AG08395 (cell line): ENCODE results near the gene FIZ1.

Experiments used
- DNase-seq: peaks from one replicate; pipeline ENCODE4 v3.0.0; 2012; ENCODE audit warnings: mixed read lengths, low spot score

The FIZ1 gene

DNA sequence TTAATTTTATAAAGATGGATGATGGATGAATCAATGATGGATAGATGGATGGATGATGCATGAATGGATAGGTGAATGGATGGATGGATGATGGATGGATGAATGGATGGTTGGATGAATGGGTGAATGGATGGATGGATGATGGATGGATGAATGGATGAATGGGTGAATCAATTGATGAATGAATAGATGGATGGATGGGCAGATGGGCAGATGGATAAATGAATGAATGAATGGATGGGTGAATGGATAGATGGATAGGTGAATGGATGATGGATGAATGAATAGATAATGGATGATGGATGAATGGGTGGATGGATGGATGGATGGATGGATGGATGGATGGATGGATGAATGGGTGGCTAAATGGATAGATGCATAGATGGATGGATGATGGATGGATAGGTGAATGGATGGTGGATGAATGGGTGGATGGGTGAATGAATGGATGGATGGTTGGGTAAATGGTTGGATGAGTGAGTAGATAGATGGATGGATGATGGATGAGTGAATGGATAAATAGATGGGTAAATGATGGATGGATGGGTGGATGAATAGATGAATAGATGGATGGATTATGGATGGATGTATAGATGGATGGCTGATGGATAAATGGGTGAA, 31.5 kb downstream of the FIZ1 start:
- no peak for DNase-seq

DNA sequence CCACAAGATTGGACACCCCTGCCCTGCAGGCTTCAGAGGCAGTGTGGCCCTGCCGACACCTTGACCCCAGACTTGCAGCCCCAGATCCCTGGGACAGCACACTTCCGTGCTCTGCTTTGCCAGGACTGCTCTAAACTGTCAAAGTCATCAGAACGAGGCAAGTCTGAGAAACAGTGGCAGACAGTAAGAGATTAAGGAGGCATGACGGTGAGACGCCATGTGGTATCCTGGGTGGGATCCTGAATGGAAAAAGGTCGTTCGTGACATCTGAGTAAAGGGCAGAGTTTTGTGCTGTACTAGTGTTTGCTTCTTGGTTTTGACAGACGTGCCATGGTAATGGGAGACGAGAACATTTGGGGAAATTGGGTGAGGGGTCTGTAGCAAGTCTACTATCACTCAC, 32.5 kb downstream of the FIZ1 start:
- DNase-seq: no peak

DNA sequence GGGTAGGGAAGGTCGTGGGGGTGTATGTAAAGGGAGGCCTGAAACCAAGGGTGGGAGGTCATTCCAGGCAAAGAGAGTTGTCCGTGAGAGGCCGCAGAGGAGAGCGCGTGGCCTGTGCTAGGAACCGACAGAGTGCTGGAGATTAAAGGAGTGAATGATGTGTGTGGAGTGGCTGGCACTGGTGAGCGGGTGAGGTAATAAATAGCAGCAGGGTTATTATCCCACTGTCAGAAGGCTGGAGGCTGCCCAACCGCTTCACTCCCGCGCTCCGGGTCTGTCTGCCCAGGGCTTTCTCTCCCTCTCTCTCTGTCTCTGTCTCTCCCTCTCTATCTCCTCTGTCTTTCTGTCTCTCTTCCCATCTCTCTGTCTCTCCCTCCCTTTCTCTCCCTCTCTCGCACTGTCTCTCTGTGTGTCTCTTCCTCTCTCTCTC, 36.0 kb downstream of the FIZ1 start:
- peak; percentile 44 for DNase-seq

GRCh38 chr19:55559684-55560083, 39.6 kb downstream of the FIZ1 start:
- DNase-seq: no peak

DNA sequence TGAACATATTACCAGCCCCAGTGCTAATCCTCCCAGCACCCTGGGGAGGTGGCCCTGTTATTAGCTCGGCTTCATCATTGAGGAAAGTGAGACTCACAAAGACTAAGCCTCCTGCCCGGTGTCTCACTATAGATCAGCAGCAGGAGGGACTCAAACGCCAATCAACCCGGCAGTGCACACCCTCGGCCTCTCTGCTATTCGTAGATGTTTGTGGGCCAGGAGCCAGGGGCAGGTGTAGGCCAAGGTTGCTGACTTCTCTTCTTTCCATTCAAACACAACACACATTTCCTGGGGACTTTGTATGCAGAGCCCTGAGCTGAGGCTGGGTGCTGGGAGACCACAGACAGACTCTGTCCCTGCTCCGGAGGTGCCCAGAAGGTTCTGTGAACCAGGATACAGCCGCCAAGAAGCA, 44.6 kb downstream of the FIZ1 start:
- DNase-seq: no peak

DNA sequence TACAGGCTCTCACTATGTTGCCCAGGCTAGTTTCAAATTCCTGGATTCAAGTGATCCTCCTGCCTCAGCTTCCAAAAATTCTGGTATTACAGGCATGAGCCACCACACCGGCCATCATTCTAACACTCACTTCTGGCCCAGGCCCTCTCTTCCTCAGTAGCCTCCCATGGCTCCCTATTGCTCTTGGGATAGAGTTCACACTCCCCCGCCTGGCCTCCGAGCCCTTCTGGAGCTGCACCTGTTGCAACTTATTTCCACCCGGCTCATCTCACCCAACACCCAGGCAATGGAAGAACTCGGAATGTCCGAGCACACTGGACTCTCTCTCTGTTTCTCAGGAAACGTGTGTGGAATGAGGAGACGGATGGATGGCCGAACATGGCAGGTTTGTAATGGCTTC, 45.0 kb downstream of the FIZ1 start:
- no peak for DNase-seq

DNA sequence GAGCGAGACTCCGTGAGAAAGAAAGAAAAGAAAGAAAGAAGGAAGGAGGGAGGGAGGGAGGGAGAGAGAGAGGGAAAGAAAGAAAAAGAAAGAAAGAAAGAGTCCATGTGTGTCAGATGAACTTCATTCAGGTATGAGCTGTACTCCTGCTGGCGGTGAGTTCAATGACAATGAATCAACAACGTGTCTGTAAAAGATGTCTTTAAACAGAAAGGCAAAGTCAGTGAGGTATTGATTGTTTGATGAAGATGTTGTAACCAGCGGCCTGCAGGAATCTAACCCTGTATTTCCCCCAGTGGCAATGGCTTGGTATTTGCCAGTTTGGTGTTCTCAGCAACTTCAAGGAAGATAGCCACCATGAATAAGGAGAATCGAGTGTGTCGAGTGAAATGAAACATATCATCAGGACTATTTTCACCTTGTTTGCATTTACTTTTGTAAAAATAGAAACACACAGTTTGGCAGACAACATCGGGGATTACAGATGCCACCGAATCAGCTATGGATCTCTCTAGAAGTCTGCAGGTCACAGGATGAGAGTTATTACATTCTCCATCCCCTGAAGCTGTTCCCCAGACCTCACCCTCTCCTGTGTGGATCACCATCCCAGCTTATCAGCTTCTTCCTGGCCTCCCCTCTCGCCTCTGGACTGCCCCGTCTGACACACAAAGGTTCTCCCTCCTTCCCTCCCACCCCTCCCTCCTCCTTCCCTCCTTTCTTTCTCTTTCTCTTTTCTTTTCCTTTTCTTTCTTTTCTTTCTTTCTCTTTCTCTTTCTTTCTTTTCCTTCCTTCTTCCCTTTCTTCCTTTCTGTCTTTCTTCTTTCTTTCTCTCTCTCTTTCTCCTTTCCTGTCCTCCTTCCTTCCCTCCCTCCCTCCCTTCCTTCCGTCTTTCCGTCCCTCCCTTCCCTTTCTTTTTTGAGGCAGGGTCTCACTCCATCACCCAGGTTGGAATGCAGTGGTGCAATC, 45.8 kb downstream of the FIZ1 start:
- no peak for DNase-seq

- peak; percentile 45 for DNase-seq
Observed at GRCh38 chr19:55552620-55553019, 46.7 kb downstream of the FIZ1 start.

GRCh38 chr19:55552206-55552605, 47.1 kb downstream of the FIZ1 start:
- DNase-seq: no peak

GRCh38 chr19:55550321-55550650, 49.0 kb downstream of the FIZ1 start:
- no peak for DNase-seq

DNA sequence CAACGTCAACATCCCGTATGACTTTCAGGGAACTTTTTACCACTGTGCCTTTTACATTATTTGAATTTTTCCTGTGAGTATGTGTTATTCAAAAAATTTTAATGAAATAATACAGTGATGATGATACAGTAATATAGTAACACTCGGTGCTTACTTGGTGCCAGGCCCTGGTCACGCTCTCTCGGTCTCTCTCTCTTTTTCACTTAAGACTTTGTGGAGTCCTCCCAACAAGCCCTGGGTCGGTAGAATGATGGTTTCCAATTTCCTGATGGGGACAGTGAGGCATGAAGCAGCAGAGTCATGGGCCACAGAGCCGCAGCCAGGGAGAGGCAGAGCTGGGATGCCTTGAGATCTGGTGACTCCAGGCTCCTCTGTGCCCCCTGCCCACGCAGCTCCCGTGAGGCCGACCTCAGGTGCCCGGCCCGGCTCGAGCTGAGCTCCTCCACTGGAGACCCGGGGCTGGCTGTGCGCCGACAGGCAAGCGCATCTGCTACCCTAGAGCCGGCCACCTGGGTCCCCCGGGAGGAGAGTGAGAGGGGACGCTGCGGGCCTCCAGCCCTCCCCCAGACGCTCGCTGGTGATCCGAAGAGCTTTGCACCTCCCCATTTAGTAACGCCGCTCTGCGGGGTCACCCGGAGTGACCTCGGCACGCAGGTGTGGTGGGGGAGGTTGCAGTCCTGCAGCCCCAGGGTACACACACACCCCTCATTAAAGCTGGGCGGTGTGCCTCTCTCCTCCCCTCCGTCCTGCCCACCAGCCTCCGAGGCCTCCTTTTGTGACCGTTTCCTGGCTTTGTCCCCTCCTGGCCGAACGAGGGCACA, 49.6 kb downstream of the FIZ1 start:
- DNase-seq: peak; percentile 78

DNA sequence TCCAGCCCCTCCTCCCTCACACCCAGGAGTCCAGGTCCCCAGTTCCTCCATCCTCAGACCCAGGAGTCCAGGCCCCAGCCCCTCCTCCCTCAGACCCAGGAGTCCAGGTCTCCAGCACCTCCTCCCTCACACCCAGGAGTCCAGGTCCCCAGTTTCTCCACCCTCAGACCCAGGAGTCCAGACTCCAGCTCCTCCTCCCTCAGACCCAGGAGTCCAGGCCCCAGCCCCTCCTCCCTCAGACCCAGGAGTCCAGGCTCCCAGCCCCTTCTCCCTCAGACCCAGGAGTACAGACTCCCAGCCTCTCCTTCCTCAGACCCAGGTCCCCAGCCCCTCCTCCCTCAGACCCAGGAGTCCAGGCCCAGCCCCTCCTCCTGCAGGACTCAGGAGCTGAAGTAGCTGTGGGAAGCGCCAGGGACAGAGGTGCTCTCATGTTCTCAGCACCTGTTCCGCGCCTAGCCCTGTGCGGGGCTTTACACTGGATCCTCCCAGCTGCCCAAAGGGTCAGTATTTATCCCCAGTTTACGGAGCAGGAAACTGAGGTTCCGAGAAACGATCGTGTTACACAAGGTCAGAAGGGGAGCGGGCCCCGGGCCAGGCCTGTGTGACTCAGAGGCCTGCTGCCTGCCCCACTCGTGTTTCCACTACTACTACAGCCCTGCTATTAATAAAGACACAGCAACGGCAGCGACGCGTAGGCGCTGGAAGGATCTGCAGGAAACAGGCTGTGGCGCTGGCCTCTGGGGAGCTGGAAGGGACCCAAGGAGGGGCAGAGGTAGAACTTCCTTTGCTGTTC, 52.3 kb downstream of the FIZ1 start:
- peak; percentile 56 for DNase-seq

GRCh38 chr19:55546011-55546410, 53.3 kb downstream of the FIZ1 start:
- no peak for DNase-seq

GRCh38 chr19:55545443-55545842, 53.9 kb downstream of the FIZ1 start, which contains the start of gene SBK3:
SBK3 (minus strand) TSS chr19:55545543; CDS start chr19:55545543, 0 bp downstream.
- DNase-seq: no peak

GRCh38 chr19:55544776-55545439, 54.4 kb downstream of the FIZ1 start:
- no peak for DNase-seq

DNA sequence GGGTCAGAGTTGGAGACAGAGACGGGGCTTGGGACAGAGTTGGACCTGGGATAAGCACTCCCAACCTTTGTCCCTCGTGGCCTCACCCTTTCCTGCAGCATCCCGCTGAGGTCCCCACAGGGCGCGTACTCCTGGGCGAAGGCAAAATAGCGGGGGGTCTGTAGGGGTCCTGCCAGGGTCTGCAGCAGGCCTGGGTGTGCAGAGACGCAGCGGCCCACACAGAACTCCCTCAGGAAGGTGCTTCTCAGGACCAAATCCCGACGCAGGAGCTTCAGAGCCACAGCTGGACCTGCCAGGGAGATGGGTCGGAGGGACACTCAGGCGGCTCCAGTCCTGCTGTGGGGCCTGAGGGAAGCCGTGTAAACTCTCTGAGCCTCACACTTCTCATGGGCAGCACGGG, 55.3 kb downstream of the FIZ1 start:
- no peak for DNase-seq

DNA sequence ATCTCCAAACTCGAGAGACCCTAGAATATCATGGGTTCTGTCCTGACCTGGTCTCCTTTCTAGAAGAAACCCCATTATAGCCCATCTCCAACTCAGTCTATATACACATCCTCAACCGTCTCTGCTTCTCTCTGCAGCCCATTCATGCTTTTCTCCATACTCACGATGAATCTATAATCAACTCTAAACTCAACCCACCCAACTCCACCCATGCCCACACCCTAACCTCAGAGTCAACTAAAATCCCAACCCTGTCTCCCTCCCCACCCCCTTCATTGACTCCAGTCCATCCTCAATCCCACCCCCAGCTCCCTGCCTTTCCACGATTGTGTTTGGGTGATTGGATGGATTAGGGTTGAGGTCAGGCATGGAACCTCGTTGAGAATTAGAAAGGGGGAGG, 55.8 kb downstream of the FIZ1 start:
- DNase-seq: no peak

DNA sequence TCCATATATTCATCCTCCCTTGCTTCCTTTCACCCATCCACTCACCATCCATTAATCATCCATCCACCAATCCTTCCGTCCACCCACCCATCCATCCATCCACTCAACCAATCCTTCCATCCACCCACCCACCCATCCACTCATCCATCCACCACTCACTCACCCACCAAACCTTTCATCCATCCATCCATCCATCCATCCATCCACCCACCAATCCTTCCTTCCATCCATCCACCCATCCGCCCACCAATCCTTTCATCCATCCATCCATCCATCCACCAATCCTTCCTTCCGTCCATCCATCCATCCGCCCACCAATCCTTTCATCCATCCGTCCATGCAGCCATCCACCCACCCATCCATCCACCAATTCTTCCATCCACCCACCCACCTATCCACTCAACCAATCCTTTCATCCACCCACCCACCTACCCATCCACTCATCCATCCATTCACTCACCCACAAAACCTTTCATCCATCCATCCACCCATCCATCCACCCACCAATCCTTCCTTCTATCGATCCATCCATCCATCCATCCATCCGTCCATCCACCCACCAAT, 56.9 kb downstream of the FIZ1 start:
- no peak for DNase-seq
